ENCODE measurements around the gene LCP1. TPM values are rescaled to one million over a fixed set of nuclear protein-coding genes. Genes with fewer than 3 reads are reported as not detected.
A peak's percentile ranks its signal among the peaks of the same experiment; 100 is the strongest.

The LCP1 gene
- total and polyA plus RNA-seq, 9 of the 15 experiments (the other 6 are each of a cell fraction or from before 2014, with no cell fraction given): 83.0 to 255 (median 163) TPM

GRCh38 chr13:46119883-46120614, 61.9 kb downstream of the LCP1 start (continued):
- TF ChIP-seq HMGXB4 (CRISPR knock-in tag; IDR thresholded peaks at IDR 0.05): no peak
- no peak for TF ChIP-seq ZNF324 (CRISPR knock-in tag; IDR thresholded peaks at IDR 0.05)
- no peak for TF ChIP-seq SRSF3 (IDR thresholded peaks at IDR 0.05; ENCODE audit: insufficient read depth, low read length)
- TF ChIP-seq PHF21A (IDR thresholded peaks at IDR 0.05; ENCODE audit: borderline replicate concordance, low read depth): peak; percentile 30; the same call in 1 of the 2 replicates
- TF ChIP-seq CBX8 (IDR thresholded peaks at IDR 0.05; ENCODE audit: borderline replicate concordance, extremely low read depth, low read depth, low read length, poor library complexity, severe bottlenecking): no peak
- no peak for TF ChIP-seq PRMT5 (CRISPR knock-in tag; IDR thresholded peaks at IDR 0.05)
- TF ChIP-seq ZNF217 (CRISPR knock-in tag; IDR thresholded peaks at IDR 0.05): no peak
- TF ChIP-seq NCOR1 (IDR thresholded peaks at IDR 0.05): peak; percentile 53; the same call in 1 of the 2 replicates
- TF ChIP-seq, protein P1, sequence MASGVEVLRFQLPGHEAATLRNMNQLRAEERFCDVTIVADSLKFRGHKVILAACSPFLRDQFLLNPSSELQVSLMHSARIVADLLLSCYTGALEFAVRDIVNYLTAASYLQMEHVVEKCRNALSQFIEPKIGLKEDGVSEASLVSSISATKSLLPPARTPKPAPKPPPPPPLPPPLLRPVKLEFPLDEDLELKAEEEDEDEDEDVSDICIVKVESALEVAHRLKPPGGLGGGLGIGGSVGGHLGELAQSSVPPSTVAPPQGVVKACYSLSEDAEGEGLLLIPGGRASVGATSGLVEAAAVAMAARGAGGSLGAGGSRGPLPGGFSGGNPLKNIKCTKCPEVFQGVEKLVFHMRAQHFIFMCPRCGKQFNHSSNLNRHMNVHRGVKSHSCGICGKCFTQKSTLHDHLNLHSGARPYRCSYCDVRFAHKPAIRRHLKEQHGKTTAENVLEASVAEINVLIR (CRISPR knock-in tag; IDR thresholded peaks at IDR 0.05): no peak
- TF ChIP-seq RCOR1 (IDR thresholded peaks at IDR 0.05; ENCODE audit: borderline replicate concordance in 1 of 2, low read depth in 2 of 2, low read length in 2 of 2): peak in 1 of 2 experiments; percentile 74; a peak in 2 of 4 replicates
- peak; percentile 64; the same call in 1 of the 2 replicates for TF ChIP-seq MTA3 (IDR thresholded peaks at IDR 0.05; ENCODE audit: borderline replicate concordance)
- no peak for TF ChIP-seq TFE3 (CRISPR knock-in tag; IDR thresholded peaks at IDR 0.05)
- TF ChIP-seq HNRNPH1 (optimal IDR thresholded peaks at IDR 0.05; ENCODE audit: low read depth, low read length): no peak
- TF ChIP-seq GTF2A2 (tag; IDR thresholded peaks at IDR 0.05): no peak
- TF ChIP-seq COPS2 (conservative IDR thresholded peaks at IDR 0.05): no peak
- TF ChIP-seq ZFP91 (CRISPR knock-in tag; IDR thresholded peaks at IDR 0.05): no peak
- no peak for TF ChIP-seq KLF6 (CRISPR knock-in tag; IDR thresholded peaks at IDR 0.05; ENCODE audit: borderline replicate concordance)
- TF ChIP-seq NFE2 (IDR thresholded peaks at IDR 0.05; ENCODE audit: low read depth): peak; percentile 46; the same call in 1 of the 2 replicates
- TF ChIP-seq CCNT2 (IDR thresholded peaks at IDR 0.05; ENCODE audit: borderline replicate concordance, extremely low read depth, insufficient read length, low read depth, low read length): no peak
- TF ChIP-seq TBL1XR1 (IDR thresholded peaks at IDR 0.05; ENCODE audit: low read length in 2 of 2): no peak

Measured in K562 (cell line).